Measurements from ENCODE around the gene RIT1. TPM values are rescaled to one million over a fixed set of nuclear protein-coding genes. Genes with fewer than 3 reads are reported as not detected.

Gene RIT1
- polyA plus RNA-seq, 3 donors, result 49.2 to 56.8 (median 50.6) TPM

Other genes with a start within 250 kb of the RIT1 start
- 10 to 100 TPM; 66.2 to 75.7 (median 68.6) TPM for gene YY1AP1, start 222.6 kb downstream of the RIT1 start, polyA plus RNA-seq (ENCODE audit: insufficient read length in 3 of 3)
- 100 to 1,000 TPM; 114 to 127 (median 121) TPM for gene DAP3, start 222.3 kb downstream of the RIT1 start, polyA plus RNA-seq (ENCODE audit: insufficient read length in 3 of 3)
- gene GON4L, start 54.1 kb downstream of the RIT1 start, polyA plus RNA-seq (ENCODE audit: insufficient read length in 3 of 3), result 10 to 100 TPM; 46.5 to 64.7 (median 52.0) TPM
- gene SYT11, start 51.8 kb downstream of the RIT1 start, polyA plus RNA-seq (ENCODE audit: insufficient read length in 3 of 3), result 10 to 100 TPM; 18.0 to 20.0 (median 18.9) TPM
- gene KHDC4, start 23.1 kb upstream of the RIT1 start, polyA plus RNA-seq (ENCODE audit: insufficient read length in 3 of 3), result 10 to 100 TPM; 48.4 to 81.3 (median 52.5) TPM
- under 1 TPM in 2 of 3 donors, not detected in 1; 0.09 to 0.25 TPM for gene RXFP4, start 30.3 kb upstream of the RIT1 start, polyA plus RNA-seq (ENCODE audit: insufficient read length in 3 of 3)
- gene ARHGEF2, start 67.2 kb upstream of the RIT1 start, polyA plus RNA-seq (ENCODE audit: insufficient read length in 3 of 3), result 10 to 100 TPM; 75.4 to 82.0 (median 77.6) TPM
- 100 to 1,000 TPM; 351 to 415 (median 404) TPM for gene SSR2, start 109.6 kb upstream of the RIT1 start, polyA plus RNA-seq (ENCODE audit: insufficient read length in 3 of 3)
- gene UBQLN4, start 142.4 kb upstream of the RIT1 start, polyA plus RNA-seq (ENCODE audit: insufficient read length in 3 of 3), result 10 to 100 TPM; 53.3 to 57.8 (median 53.7) TPM
- gene LAMTOR2, start 143.4 kb upstream of the RIT1 start, polyA plus RNA-seq (ENCODE audit: insufficient read length in 3 of 3), result 10 to 100 TPM; 51.4 to 65.5 (median 58.1) TPM
- 10 to 100 TPM; 46.2 to 67.0 (median 47.6) TPM for gene RAB25, start 149.8 kb upstream of the RIT1 start, polyA plus RNA-seq (ENCODE audit: insufficient read length in 3 of 3)
- gene MEX3A, start 171.1 kb upstream of the RIT1 start, polyA plus RNA-seq (ENCODE audit: insufficient read length in 3 of 3), result 10 to 100 TPM; 42.4 to 54.4 (median 48.0) TPM
- 100 to 1,000 TPM in 1 of 3 donors, 10 to 100 TPM in 2; 67.7 to 140 (median 93.9) TPM for gene LMNA, start 203.4 kb upstream of the RIT1 start, polyA plus RNA-seq (ENCODE audit: insufficient read length in 3 of 3)
- gene SEMA4A, start 242.2 kb upstream of the RIT1 start, polyA plus RNA-seq (ENCODE audit: insufficient read length in 3 of 3), result 10 to 100 TPM; 16.6 to 27.8 (median 18.4) TPM

All from renal cortex interstitium (tissue), 3 donors.